ENCODE measurements around the gene PDE2A. TPM values are rescaled to one million over a fixed set of nuclear protein-coding genes. Genes with fewer than 3 reads are reported as not detected.

The PDE2A gene
- total RNA-seq, 1 donor from 2014 or later = 1.4 TPM

GRCh38 chr11:72637926-72638325 is 36.3 kb downstream of the PDE2A start:
- ATAC-seq (ENCODE audit: low read depth) (no peak), DNase-seq (no peak)
- Mint-ChIP-seq H3K4me1 (no peaks in the 10 kb centered on the region), H3K4me3 (no peak overlapping the region), H3K27ac (no peak overlapping the region), H3K36me3 (ENCODE audit: low read depth) (no peaks in the 10 kb centered on the region), H3K9me3 (no peaks in the 10 kb centered on the region), H3K27me3 (peaks cover 28% of the 10 kb centered on the region)
- ChIA-PET CTCF (interaction anchor here (0.7 kb wide), 1 partner anchor 52 kb away, joined by 3 read pairs; no protein-coding TSS in a partner anchor), POLR2A (no interaction called here)
- intact Hi-C loops (cut with micrococcal nuclease) = no loop called here
- TF ChIP-seq CTCF (IDR thresholded peaks at IDR 0.05) = no peak

- no peak overlapping the region for H3K27ac Mint-ChIP-seq
- H3K36me3 Mint-ChIP-seq (ENCODE audit: low read depth) = no peaks in the 10 kb centered on the region
- ChIA-PET POLR2A (interaction anchor here (0.7 kb wide), 1 partner anchor 47 kb away, joined by 3 read pairs; no protein-coding TSS in a partner anchor), CTCF (interaction anchor here (0.7 kb wide), 1 partner anchor 52 kb away, joined by 3 read pairs; no protein-coding TSS in a partner anchor)
- peaks cover 33% of the 10 kb centered on the region for H3K27me3 Mint-ChIP-seq
- no peak for TF ChIP-seq CTCF (IDR thresholded peaks at IDR 0.05)
- DNase-seq (no peak), ATAC-seq (ENCODE audit: low read depth) (no peak)
- H3K4me3 Mint-ChIP-seq = no peak overlapping the region
- no peaks in the 10 kb centered on the region for H3K4me1 Mint-ChIP-seq
- no peaks in the 10 kb centered on the region for H3K9me3 Mint-ChIP-seq
- intact Hi-C loops (cut with micrococcal nuclease) = no loop called here
Measured at GRCh38 chr11:72637198-72637597, 37.0 kb downstream of the PDE2A start.

- ATAC-seq (ENCODE audit: low read depth) (no peak), DNase-seq (no peak)
- Mint-ChIP-seq H3K4me3 (no peak overlapping the region), H3K27ac (no peak overlapping the region), H3K4me1 (no peaks in the 10 kb centered on the region), H3K36me3 (ENCODE audit: low read depth) (no peaks in the 10 kb centered on the region), H3K27me3 (peaks cover 33% of the 10 kb centered on the region), H3K9me3 (no peaks in the 10 kb centered on the region)
- CTCF ChIA-PET = interaction anchor here (1.2 kb wide), 1 partner anchor 48 kb away, joined by 5 read pairs; no protein-coding TSS in a partner anchor
- POLR2A ChIA-PET = no interaction called here
- intact Hi-C loops (cut with micrococcal nuclease) = no loop called here
- no peak for TF ChIP-seq CTCF (IDR thresholded peaks at IDR 0.05)
Measured at GRCh38 chr11:72636376-72636775, 37.8 kb downstream of the PDE2A start.

- TF ChIP-seq CTCF (IDR thresholded peaks at IDR 0.05) = no peak
- ChIA-PET POLR2A (no interaction called here), CTCF (interaction anchor here (1.2 kb wide), 1 partner anchor 48 kb away, joined by 5 read pairs; no protein-coding TSS in a partner anchor)
- DNase-seq (no peak), ATAC-seq (ENCODE audit: low read depth) (no peak)
- intact Hi-C loops (cut with micrococcal nuclease) = no loop called here
- H3K27me3 Mint-ChIP-seq = peaks cover 33% of the 10 kb centered on the region
- no peak overlapping the region for H3K4me3 Mint-ChIP-seq
- H3K36me3 Mint-ChIP-seq (ENCODE audit: low read depth) = no peaks in the 10 kb centered on the region
- no peaks in the 10 kb centered on the region for H3K4me1 Mint-ChIP-seq
- no peaks in the 10 kb centered on the region for H3K9me3 Mint-ChIP-seq
- no peak overlapping the region for H3K27ac Mint-ChIP-seq
Measured at GRCh38 chr11:72635933-72636332, 38.3 kb downstream of the PDE2A start.

GRCh38 chr11:72635309-72635915 is 38.8 kb downstream of the PDE2A start:
- CTCF ChIA-PET = interaction anchor here (1.2 kb wide), 1 partner anchor 47 kb away, joined by 5 read pairs; no protein-coding TSS in a partner anchor
- Mint-ChIP-seq H3K36me3 (ENCODE audit: low read depth) (no peaks in the 10 kb centered on the region), H3K27ac (no peak overlapping the region), H3K4me3 (no peak overlapping the region), H3K27me3 (peaks cover 33% of the 10 kb centered on the region), H3K4me1 (no peaks in the 10 kb centered on the region), H3K9me3 (no peaks in the 10 kb centered on the region)
- TF ChIP-seq CTCF (IDR thresholded peaks at IDR 0.05) = no peak
- ATAC-seq (ENCODE audit: low read depth) (no peak), DNase-seq (no peak)
- intact Hi-C loops (cut with micrococcal nuclease) = no loop called here
- POLR2A ChIA-PET = no interaction called here
